WERI-Rb-1 (cell line): ENCODE results near the gene NECAB2.

ENCODE experiments used
- DNase-seq: peaks from one replicate; pipeline ENCODE4 v3.0.0-alpha.2; 2020
- H3K27ac ChIP-seq: fragments of 250-450 bp; sonication (Bioruptor Pico); 2 replicates; pipeline ENCODE4 v1.5.1; 2020; ENCODE audit warnings: mild to moderate bottlenecking, moderate library complexity
- H3K27me3 ChIP-seq: fragments of 250-450 bp; sonication (Bioruptor Pico); 2 replicates; pipeline ENCODE4 v1.5.1; 2021; ENCODE audit warnings: mild to moderate bottlenecking, low read depth, moderate library complexity; ENCODE audit not compliant: insufficient read depth, severe bottlenecking
- H3K36me3 ChIP-seq: fragments of 250-450 bp; sonication (Bioruptor Pico); 2 replicates; pipeline ENCODE4 v1.5.1; 2020; ENCODE audit warnings: mild to moderate bottlenecking, moderate library complexity
- H3K4me3 ChIP-seq: 2 replicates; pipeline ENCODE4 v1.5.1; 2011; ENCODE audit warnings: low read depth, mild to moderate bottlenecking, control low read depth, low read length
- H3K9me3 ChIP-seq: fragments of 250-450 bp; sonication (Bioruptor Pico); 2 replicates; pipeline ENCODE4 v1.5.1; 2021; ENCODE audit warnings: mild to moderate bottlenecking, moderate library complexity; ENCODE audit not compliant: severe bottlenecking
- TF ChIP-seq, protein P1 (sequence below): IDR thresholded peaks from 2 replicates; pipeline ENCODE4 v1.5.1; 2011; ENCODE audit warnings: low read depth, mild to moderate bottlenecking, control low read depth, inconsistent platforms, low read length

NECAB2 gene

DNA sequence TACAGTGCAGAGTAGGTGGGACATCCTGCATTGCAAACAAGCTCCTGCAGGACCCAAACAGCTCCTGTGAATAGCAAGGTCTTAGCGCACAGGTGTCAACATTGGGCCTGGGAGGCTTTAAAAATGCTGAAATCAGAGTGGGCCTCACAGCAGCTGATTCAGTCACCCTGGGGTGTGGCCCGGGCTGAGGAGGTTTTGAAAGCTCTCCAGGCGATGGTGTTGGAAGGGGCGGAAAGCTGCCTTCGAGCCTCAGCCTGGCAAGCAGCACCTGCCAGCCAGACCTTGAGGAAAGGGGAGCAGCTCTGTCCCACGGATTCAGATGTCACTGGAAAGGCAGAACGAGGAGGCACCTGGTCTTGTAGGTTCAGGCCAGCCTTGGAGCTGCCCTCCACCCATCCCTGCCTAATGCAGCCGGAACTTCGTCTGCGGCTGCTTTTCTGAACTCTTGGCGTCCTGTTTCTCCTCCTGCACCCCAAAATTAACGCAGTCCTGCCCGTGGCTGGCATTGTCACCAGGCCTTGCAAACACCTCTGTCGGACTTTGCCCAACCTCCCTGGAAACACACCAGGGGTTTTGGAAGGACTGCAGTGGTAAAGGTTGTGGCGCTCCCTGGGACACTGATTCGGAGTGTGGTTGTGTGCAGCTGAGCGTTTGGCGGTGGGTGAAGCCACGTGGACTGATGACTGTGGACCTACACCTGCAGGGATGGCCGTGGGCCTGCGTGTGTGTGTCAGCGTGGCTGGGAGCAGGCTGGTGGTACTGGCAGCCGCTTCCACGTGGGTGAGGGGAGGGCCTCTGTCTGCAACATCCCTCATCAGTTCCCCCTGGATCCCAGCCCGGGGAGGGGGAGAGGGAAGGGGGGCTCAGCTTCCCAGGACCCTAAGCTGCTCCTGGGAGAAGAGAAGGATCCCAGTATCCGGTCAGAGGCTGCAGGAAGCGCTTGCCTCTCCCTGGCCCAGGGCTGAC lies 3.4 kb downstream of the NECAB2 start:
- no peak for DNase-seq
- H3K9me3 ChIP-seq: no peaks in the 10 kb centered on the region
- TF ChIP-seq, protein P1, sequence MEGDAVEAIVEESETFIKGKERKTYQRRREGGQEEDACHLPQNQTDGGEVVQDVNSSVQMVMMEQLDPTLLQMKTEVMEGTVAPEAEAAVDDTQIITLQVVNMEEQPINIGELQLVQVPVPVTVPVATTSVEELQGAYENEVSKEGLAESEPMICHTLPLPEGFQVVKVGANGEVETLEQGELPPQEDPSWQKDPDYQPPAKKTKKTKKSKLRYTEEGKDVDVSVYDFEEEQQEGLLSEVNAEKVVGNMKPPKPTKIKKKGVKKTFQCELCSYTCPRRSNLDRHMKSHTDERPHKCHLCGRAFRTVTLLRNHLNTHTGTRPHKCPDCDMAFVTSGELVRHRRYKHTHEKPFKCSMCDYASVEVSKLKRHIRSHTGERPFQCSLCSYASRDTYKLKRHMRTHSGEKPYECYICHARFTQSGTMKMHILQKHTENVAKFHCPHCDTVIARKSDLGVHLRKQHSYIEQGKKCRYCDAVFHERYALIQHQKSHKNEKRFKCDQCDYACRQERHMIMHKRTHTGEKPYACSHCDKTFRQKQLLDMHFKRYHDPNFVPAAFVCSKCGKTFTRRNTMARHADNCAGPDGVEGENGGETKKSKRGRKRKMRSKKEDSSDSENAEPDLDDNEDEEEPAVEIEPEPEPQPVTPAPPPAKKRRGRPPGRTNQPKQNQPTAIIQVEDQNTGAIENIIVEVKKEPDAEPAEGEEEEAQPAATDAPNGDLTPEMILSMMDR: no peak

GRCh38 chr16:83972256-83973008 lies 4.4 kb downstream of the NECAB2 start:
- H3K27ac ChIP-seq: no peak overlapping the region

More for the DNA sequence above, 3.4 kb downstream of the NECAB2 start:
- Histone ChIP-seq H3K27ac (no peak overlapping the region), H3K36me3 (no peaks in the 10 kb centered on the region), H3K27me3 (no peaks in the 10 kb centered on the region), H3K4me3 (no peak overlapping the region)

DNA sequence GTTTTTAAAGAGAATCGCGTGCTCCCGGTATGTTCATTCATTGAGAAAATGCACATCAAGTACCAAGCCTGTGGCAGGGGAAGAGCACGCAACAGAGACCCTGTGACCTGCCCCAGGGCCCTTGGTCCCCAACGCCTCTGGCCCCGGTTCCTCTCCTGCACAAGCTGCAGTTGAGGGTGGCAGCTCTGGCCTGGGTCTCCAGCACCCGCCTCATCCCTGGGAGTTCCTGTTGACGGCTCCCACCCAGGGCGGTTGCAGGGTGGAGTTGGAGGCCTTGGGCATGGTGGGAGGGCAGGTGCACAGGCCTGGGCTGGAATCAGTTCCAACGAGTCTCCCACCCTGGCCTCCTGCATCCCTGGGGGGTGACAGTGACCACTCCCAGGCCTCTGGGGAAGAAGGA lies 5.0 kb downstream of the NECAB2 start:
- no peaks in the 10 kb centered on the region for H3K36me3 ChIP-seq
- H3K4me3 ChIP-seq: no peak overlapping the region
- no peaks in the 10 kb centered on the region for H3K9me3 ChIP-seq
- H3K27me3 ChIP-seq: no peaks in the 10 kb centered on the region
- no peak overlapping the region for H3K27ac ChIP-seq
- no peak for DNase-seq
- TF ChIP-seq, protein P1: no peak

More at GRCh38 chr16:83972256-83973008, 4.4 kb downstream of the NECAB2 start:
- no peak for DNase-seq
- Histone ChIP-seq H3K27me3 (no peaks in the 10 kb centered on the region), H3K4me3 (no peak overlapping the region), H3K9me3 (no peaks in the 10 kb centered on the region), H3K36me3 (no peaks in the 10 kb centered on the region)
- TF ChIP-seq, protein P1: no peak

DNA sequence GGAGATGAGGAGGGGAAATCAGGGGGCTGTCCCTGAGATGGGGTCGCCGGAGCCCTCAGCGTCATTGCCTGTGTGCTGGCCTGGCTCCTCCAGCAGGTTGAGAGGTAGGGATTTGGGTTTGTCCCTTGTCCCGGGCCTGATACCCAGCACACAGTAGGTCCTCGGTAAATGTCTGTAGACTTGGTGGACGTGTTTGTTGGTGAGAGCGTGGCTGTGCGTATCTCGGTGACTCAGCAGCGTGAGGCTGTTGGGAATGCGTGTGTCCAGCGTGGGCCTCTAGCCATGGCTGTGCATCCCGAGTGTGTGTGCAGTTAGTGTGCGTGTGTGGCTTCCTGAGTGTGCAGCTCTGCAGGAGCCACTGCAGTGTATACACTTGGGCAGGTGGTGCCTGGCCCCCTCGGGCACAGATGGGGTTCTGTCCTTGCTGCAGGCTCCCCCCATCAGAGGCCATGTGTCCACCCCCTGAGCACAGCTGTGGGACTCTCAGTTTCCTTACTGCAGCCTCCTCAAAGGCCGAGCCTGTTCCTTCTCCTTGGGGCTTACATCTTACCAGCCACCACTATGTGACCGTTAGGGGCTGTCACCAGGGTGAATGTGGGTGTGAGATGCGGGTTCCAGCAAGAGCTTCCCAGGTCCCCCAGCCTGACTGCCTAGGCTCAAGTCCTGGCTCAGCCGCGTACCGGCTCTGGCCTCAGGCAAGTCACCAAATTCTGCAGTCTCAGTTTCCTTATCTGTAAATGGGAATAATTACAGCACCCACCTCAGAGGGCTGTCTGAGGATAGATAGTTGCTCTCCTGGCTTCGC lies 5.7 kb downstream of the NECAB2 start:
- Histone ChIP-seq H3K27ac (no peak overlapping the region), H3K4me3 (no peak overlapping the region), H3K27me3 (no peaks in the 10 kb centered on the region), H3K36me3 (no peaks in the 10 kb centered on the region), H3K9me3 (no peaks in the 10 kb centered on the region)
- no peak for DNase-seq
- TF ChIP-seq, protein P1: no peak

DNA sequence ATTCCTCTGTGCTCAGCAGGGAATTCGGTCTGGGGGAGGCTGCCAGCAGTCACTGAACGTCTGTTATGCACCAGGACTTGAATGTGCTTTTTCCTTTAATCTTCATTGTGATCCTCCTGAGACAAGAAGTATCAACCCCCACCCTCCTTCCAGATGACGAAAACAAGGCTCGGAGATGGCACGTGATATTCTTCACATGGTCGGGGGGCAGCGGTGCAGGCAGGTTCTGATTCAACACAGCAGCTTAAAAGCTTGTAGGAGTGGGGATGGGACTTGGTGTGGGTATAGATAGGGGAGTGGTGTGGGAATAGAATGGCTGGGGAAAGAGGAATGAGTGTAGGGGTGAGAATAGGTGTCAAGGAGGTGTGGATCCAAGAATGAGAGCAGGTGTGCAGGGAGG lies 6.4 kb downstream of the NECAB2 start:
- TF ChIP-seq, protein P1: no peak
- no peak for DNase-seq
- Histone ChIP-seq H3K27ac (no peak overlapping the region), H3K27me3 (no peaks in the 10 kb centered on the region), H3K36me3 (no peaks in the 10 kb centered on the region), H3K9me3 (no peaks in the 10 kb centered on the region), H3K4me3 (no peak overlapping the region)
